SHP77 (cell line): Measurements from ENCODE around the gene TRAP1.
A peak's percentile ranks its signal among the peaks of the same experiment; 100 is the strongest.

Experiments
- DNase-seq, 2 experiments: peaks; one replicate each; lab custom pipeline; 2025; lab: John Stamatoyannopoulos, UW

The TRAP1 gene

GRCh38 chr16:3713587-3714242, 3.6 kb downstream of the TRAP1 start:
- DNase-seq: no peak

- DNase-seq: no peak
Observed at GRCh38 chr16:3712861-3713372, 4.4 kb downstream of the TRAP1 start.

GRCh38 chr16:3706253-3707012, 10.9 kb downstream of the TRAP1 start:
- DNase-seq: no peak

- DNase-seq: no peak
Observed at GRCh38 chr16:3702082-3702481, 15.2 kb downstream of the TRAP1 start.

- no peak for DNase-seq
Observed at GRCh38 chr16:3701531-3701930, 15.8 kb downstream of the TRAP1 start.

- DNase-seq: no peak
Observed at GRCh38 chr16:3698941-3699340, 18.4 kb downstream of the TRAP1 start.

- no peak for DNase-seq
Observed at GRCh38 chr16:3696425-3697218, 20.7 kb downstream of the TRAP1 start.

GRCh38 chr16:3695610-3696369, 21.5 kb downstream of the TRAP1 start:
- no peak for DNase-seq

- DNase-seq: no peak
Observed at GRCh38 chr16:3694051-3694450, 23.3 kb downstream of the TRAP1 start.

- no peak for DNase-seq
Observed at GRCh38 chr16:3691761-3692160, 25.6 kb downstream of the TRAP1 start.

- no peak for DNase-seq
Observed at GRCh38 chr16:3690980-3691720, 26.2 kb downstream of the TRAP1 start.

- peak; percentile 69 to 72 for DNase-seq
Observed at GRCh38 chr16:3690470-3690928, 26.8 kb downstream of the TRAP1 start.

- no peak for DNase-seq
Observed at GRCh38 chr16:3689731-3690130, 27.6 kb downstream of the TRAP1 start.

GRCh38 chr16:3687792-3688191, 29.5 kb downstream of the TRAP1 start:
- DNase-seq: no peak

- DNase-seq: no peak
Observed at GRCh38 chr16:3687021-3687420, 30.3 kb downstream of the TRAP1 start.

GRCh38 chr16:3681206-3681605, 36.1 kb downstream of the TRAP1 start:
- no peak for DNase-seq

- no peak for DNase-seq
Observed at GRCh38 chr16:3677994-3678393, 39.3 kb downstream of the TRAP1 start.

- no peak for DNase-seq
Observed at GRCh38 chr16:3675601-3676130, 41.7 kb downstream of the TRAP1 start.

GRCh38 chr16:3674513-3675295, 42.6 kb downstream of the TRAP1 start:
- no peak for DNase-seq
